HG02943 (cell line): ENCODE results near the gene MCUB.
A peak's percentile ranks its signal among the peaks of the same experiment; 100 is the strongest.

Experiments
- ATAC-seq: cut with Tn5 transposase; IDR thresholded peaks from one replicate; pipeline ENCODE4 v1.9.1; 2021; ENCODE audit warnings: mild to moderate bottlenecking, low read depth, moderate library complexity; ENCODE audit not compliant: unreplicated experiment

MCUB gene

GRCh38 chr4:109719604-109720003, 159.6 kb downstream of the MCUB start:
- no peak for ATAC-seq

- no peak for ATAC-seq
Measured at GRCh38 chr4:109721033-109721432, 161.0 kb downstream of the MCUB start.

DNA sequence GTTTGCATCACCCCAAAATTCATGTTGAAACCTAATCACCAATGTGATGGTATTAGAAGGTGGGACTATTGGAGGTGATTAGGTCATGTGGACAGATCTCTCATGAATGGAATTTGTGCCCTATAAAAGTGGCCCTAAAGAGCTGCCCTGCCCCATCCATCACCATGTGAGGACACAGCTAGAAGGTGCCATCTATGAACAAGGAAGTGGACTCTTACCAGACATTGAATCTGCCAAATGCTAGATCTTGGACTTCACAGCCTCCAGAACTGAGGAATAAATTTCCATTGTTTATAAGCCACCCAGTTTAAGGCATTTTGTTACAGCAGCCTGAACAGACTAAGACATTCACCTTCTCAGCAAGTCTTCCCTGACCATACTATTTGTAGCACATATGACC, 162.3 kb downstream of the MCUB start:
- ATAC-seq = no peak

DNA sequence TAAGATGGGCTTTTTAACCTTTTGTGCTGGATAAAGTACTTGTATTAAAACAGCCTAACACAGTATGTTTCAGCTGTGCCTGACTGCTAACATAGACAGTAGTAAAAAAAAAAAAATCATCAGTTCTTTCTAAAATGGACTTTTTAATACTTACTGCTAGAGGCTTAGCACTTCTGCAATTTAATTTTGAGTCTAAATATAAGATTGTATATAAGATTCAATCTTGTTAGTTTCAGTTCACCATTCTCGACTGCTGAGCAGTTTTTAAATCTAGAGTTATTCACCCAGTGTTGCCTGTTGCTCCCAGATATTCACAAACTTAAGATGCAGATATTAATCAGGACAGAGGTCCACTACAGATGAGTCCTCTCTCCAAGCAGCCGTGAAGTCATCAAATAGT, 163.1 kb downstream of the MCUB start:
- no peak for ATAC-seq

DNA sequence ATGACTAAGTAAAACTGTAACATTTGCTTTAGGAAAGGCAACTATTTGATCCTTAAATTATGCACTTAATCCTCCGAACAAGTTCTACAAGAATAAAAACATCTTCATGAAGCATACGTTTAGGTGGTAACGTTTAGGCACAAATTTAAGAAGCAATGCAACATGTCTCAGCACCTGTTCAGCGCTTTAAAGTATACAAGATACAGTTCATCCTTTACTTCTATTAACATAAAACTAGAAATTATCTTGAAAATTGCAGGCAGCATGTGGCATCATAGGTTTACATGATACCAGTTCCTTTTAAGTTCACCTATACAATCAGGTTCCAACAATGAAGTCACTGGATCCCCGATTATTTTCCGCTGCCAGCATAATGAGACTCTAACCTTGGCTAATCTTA, 168.3 kb downstream of the MCUB start:
- ATAC-seq = no peak

DNA sequence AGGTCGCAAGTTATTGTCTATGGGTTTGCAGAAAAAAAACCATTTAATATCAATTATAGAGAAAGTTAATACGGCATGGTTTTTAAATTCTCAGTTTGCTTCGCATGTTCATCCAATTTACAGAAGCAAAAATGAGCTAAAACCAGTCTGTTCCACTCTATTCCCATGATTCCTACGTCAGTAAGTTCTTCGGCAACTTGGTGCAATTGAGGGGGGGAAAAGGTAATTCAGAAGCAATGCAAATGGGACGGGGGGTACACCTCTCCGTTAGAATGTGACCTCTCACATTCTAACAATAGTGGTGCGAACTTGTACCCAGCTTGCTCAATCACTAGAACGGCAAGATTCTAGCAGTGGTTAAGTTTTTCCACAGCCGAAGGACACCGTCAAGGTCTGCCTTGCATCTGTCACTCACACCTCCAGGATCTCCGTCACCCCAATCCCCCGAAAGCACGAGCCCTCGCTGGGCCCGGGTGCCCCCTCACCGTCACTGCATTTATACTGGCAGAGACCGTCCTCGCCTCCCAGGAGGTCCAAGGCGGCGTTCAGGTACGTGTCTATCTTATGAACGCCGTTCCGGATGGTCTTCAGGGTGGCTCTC, 169.2 kb downstream of the MCUB start:
- no peak for ATAC-seq

- peak; percentile 73 for ATAC-seq
Measured at GRCh38 chr4:109729718-109730618, 169.9 kb downstream of the MCUB start, which contains the start of gene PLA2G12A. TSS of gene PLA2G12A (minus strand) at chr4:109730070. CDS start at chr4:109729809, 261 bp downstream.

GRCh38 chr4:109730619-109731545, 170.8 kb downstream of the MCUB start:
- ATAC-seq = no peak

GRCh38 chr4:109733728-109734127, 173.7 kb downstream of the MCUB start:
- no peak for ATAC-seq

DNA sequence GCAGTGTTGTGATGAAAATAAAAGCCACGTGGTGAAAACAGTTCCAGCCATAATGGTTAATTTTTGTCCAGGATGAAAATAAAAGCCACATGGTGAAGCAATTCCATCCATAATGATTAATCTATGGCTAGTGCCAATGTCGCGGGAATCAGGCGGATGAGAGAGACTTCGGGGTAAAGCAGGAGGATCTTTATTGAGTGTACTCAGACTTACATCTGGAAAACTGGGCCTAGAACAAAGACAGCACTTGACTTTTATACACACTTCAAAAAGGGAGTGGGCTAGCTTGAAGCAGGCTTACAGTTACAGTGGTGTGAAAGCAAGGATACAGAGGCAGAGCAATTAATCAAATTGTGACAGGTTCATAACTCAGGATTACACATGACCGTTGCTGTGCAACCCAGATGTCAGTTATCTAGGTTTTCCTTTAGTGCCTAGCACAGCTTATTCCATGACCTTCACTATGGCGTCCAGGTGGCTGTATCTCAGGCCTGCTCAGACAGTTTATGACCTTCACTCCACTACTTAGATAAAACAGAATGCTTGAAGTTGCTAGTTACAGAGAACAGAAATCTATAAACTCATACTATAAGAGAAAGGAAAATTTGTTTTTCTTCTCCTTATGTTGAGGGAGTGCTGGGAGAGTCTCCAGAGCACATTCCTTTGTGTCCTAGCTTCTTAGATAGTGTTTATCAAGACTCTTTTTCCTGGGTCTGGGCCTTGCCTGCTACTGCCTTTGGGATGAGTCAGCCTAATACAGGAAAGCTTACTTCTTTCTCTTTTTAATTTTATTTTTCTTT, 175.7 kb downstream of the MCUB start:
- no peak for ATAC-seq
